DLD1 (cell line): ENCODE data around the gene PCID2.
"Not testable (repeated sequence)": the region's sequence is repeated elsewhere in the genome, so short reads cannot be mapped to it uniquely, and the experiment has no call there.

Experiments used
- in situ Hi-C: cut with HindIII; loops from 2 replicates; pipeline ENCODE4 v1.10.0; 2017; ENCODE audit warnings: low sequenced_read_pairs

Gene PCID2

GRCh38 chr13:113208421-113209335, at the start of gene PCID2:
TSS of gene PCID2 (minus strand) at chr13:113208669. CDS start at chr13:113208634, 35 bp downstream.
- in situ Hi-C loops = no loop called here

- in situ Hi-C loops = not testable (repeated sequence)
These were observed 49.4 kb upstream of the PCID2 start for GRCh38 chr13:113257908-113258307.

- in situ Hi-C loops = no loop called here
These were observed 44.1 kb upstream of the PCID2 start for GRCh38 chr13:113252516-113253095.

GRCh38 chr13:113245849-113246796, 37.7 kb upstream of the PCID2 start:
- in situ Hi-C loops = no loop called here

GRCh38 chr13:113243847-113244246, 35.4 kb upstream of the PCID2 start:
- in situ Hi-C loops = no loop called here

- in situ Hi-C loops = not testable (repeated sequence)
These were observed 33.2 kb upstream of the PCID2 start for GRCh38 chr13:113241623-113242022.

- in situ Hi-C loops = no loop called here
These were observed 31.5 kb upstream of the PCID2 start for GRCh38 chr13:113239986-113240385.

- in situ Hi-C loops = no loop called here
These were observed 30.9 kb upstream of the PCID2 start for GRCh38 chr13:113239357-113239756.

GRCh38 chr13:113238536-113238935, 30.1 kb upstream of the PCID2 start:
- in situ Hi-C loops = no loop called here

- in situ Hi-C loops = no loop called here
These were observed 24.6 kb upstream of the PCID2 start for GRCh38 chr13:113233101-113233500.

GRCh38 chr13:113232208-113233003, 23.9 kb upstream of the PCID2 start:
- in situ Hi-C loops = no loop called here

- in situ Hi-C loops = no loop called here
These were observed 23.1 kb upstream of the PCID2 start for GRCh38 chr13:113231306-113232207.

GRCh38 chr13:113229791-113230190, 21.3 kb upstream of the PCID2 start:
- in situ Hi-C loops = no loop called here

GRCh38 chr13:113229161-113229560, 20.7 kb upstream of the PCID2 start:
- in situ Hi-C loops = no loop called here

GRCh38 chr13:113226873-113227450, 18.5 kb upstream of the PCID2 start:
- in situ Hi-C loops = no loop called here

- in situ Hi-C loops = no loop called here
These were observed 17.0 kb upstream of the PCID2 start for GRCh38 chr13:113225515-113225914.

- in situ Hi-C loops = no loop called here
These were observed 16.0 kb upstream of the PCID2 start for GRCh38 chr13:113224486-113224885.

GRCh38 chr13:113223070-113223469, 14.6 kb upstream of the PCID2 start:
- in situ Hi-C loops = no loop called here

- in situ Hi-C loops = no loop called here
These were observed 12.4 kb upstream of the PCID2 start for GRCh38 chr13:113220877-113221276.
